ENCODE results near the gene DENND1A. TPM values are rescaled to one million over a fixed set of nuclear protein-coding genes. Genes with fewer than 3 reads are reported as not detected.

DENND1A gene
- total and polyA plus RNA-seq, 2 experiments from 2014 or later: 13.1 to 28.7 TPM

DNA sequence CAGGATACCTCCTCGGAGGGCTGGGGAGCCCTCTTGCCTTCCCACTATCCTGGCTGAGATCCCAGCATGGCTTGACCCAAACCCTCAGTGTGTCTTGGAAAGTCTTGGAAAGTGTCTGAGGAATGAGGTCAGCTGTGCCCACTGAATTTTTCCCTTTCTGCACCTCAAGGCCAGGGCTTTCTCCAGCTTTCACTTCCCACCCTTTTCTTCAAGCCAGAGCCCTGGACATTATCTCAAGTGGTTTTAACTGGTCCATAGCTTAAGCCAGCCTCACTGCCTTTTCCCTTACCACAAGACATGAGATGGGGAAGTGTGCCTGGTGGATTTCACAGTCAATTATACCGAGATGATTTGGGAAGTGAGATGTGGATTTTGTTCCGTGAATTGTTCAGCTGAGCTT is 45.9 kb upstream of the DENND1A start:
- peaks cover 22% of the 10 kb centered on the region for H3F3A ChIP-seq (replicated peaks; ENCODE audit: low read depth)
- TF ChIP-seq STAT1 (IDR thresholded peaks at IDR 0.05; ENCODE audit: unreplicated experiment) (no peak), CREB1 (CRISPR knock-in tag; IDR thresholded peaks at IDR 0.05; ENCODE audit: low read depth) (no peak), ZNF114 (CRISPR knock-in tag; IDR thresholded peaks at IDR 0.05) (no peak), EZH2 (IDR thresholded peaks at IDR 0.05; ENCODE audit: low read depth, unreplicated experiment) (no peak), NANOG (IDR thresholded peaks at IDR 0.05; ENCODE audit: borderline replicate concordance) (no peak), ZNF331 (CRISPR knock-in tag; IDR thresholded peaks at IDR 0.05; ENCODE audit: low read depth) (no peak), EZH2phosphoT487 (IDR thresholded peaks at IDR 0.05; ENCODE audit: unreplicated experiment) (no peak), JUNB (IDR thresholded peaks at IDR 0.05; ENCODE audit: unreplicated experiment) (no peak), POLR2AphosphoS5 (IDR thresholded peaks at IDR 0.05; ENCODE audit: low read depth) (no peak)
- TF ChIP-seq, protein P1, sequence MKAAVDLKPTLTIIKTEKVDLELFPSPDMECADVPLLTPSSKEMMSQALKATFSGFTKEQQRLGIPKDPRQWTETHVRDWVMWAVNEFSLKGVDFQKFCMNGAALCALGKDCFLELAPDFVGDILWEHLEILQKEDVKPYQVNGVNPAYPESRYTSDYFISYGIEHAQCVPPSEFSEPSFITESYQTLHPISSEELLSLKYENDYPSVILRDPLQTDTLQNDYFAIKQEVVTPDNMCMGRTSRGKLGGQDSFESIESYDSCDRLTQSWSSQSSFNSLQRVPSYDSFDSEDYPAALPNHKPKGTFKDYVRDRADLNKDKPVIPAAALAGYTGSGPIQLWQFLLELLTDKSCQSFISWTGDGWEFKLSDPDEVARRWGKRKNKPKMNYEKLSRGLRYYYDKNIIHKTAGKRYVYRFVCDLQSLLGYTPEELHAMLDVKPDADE (IDR thresholded peaks at IDR 0.05): no peak
- TF ChIP-seq, protein P2, sequence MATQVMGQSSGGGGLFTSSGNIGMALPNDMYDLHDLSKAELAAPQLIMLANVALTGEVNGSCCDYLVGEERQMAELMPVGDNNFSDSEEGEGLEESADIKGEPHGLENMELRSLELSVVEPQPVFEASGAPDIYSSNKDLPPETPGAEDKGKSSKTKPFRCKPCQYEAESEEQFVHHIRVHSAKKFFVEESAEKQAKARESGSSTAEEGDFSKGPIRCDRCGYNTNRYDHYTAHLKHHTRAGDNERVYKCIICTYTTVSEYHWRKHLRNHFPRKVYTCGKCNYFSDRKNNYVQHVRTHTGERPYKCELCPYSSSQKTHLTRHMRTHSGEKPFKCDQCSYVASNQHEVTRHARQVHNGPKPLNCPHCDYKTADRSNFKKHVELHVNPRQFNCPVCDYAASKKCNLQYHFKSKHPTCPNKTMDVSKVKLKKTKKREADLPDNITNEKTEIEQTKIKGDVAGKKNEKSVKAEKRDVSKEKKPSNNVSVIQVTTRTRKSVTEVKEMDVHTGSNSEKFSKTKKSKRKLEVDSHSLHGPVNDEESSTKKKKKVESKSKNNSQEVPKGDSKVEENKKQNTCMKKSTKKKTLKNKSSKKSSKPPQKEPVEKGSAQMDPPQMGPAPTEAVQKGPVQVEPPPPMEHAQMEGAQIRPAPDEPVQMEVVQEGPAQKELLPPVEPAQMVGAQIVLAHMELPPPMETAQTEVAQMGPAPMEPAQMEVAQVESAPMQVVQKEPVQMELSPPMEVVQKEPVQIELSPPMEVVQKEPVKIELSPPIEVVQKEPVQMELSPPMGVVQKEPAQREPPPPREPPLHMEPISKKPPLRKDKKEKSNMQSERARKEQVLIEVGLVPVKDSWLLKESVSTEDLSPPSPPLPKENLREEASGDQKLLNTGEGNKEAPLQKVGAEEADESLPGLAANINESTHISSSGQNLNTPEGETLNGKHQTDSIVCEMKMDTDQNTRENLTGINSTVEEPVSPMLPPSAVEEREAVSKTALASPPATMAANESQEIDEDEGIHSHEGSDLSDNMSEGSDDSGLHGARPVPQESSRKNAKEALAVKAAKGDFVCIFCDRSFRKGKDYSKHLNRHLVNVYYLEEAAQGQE (IDR thresholded peaks at IDR 0.05; ENCODE audit: unreplicated experiment): no peak
- TF ChIP-seq, protein P3, sequence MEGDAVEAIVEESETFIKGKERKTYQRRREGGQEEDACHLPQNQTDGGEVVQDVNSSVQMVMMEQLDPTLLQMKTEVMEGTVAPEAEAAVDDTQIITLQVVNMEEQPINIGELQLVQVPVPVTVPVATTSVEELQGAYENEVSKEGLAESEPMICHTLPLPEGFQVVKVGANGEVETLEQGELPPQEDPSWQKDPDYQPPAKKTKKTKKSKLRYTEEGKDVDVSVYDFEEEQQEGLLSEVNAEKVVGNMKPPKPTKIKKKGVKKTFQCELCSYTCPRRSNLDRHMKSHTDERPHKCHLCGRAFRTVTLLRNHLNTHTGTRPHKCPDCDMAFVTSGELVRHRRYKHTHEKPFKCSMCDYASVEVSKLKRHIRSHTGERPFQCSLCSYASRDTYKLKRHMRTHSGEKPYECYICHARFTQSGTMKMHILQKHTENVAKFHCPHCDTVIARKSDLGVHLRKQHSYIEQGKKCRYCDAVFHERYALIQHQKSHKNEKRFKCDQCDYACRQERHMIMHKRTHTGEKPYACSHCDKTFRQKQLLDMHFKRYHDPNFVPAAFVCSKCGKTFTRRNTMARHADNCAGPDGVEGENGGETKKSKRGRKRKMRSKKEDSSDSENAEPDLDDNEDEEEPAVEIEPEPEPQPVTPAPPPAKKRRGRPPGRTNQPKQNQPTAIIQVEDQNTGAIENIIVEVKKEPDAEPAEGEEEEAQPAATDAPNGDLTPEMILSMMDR (conservative IDR thresholded peaks at IDR 0.05; ENCODE audit: low read depth in 2 of 2): no peak
- TF ChIP-seq, protein P4, sequence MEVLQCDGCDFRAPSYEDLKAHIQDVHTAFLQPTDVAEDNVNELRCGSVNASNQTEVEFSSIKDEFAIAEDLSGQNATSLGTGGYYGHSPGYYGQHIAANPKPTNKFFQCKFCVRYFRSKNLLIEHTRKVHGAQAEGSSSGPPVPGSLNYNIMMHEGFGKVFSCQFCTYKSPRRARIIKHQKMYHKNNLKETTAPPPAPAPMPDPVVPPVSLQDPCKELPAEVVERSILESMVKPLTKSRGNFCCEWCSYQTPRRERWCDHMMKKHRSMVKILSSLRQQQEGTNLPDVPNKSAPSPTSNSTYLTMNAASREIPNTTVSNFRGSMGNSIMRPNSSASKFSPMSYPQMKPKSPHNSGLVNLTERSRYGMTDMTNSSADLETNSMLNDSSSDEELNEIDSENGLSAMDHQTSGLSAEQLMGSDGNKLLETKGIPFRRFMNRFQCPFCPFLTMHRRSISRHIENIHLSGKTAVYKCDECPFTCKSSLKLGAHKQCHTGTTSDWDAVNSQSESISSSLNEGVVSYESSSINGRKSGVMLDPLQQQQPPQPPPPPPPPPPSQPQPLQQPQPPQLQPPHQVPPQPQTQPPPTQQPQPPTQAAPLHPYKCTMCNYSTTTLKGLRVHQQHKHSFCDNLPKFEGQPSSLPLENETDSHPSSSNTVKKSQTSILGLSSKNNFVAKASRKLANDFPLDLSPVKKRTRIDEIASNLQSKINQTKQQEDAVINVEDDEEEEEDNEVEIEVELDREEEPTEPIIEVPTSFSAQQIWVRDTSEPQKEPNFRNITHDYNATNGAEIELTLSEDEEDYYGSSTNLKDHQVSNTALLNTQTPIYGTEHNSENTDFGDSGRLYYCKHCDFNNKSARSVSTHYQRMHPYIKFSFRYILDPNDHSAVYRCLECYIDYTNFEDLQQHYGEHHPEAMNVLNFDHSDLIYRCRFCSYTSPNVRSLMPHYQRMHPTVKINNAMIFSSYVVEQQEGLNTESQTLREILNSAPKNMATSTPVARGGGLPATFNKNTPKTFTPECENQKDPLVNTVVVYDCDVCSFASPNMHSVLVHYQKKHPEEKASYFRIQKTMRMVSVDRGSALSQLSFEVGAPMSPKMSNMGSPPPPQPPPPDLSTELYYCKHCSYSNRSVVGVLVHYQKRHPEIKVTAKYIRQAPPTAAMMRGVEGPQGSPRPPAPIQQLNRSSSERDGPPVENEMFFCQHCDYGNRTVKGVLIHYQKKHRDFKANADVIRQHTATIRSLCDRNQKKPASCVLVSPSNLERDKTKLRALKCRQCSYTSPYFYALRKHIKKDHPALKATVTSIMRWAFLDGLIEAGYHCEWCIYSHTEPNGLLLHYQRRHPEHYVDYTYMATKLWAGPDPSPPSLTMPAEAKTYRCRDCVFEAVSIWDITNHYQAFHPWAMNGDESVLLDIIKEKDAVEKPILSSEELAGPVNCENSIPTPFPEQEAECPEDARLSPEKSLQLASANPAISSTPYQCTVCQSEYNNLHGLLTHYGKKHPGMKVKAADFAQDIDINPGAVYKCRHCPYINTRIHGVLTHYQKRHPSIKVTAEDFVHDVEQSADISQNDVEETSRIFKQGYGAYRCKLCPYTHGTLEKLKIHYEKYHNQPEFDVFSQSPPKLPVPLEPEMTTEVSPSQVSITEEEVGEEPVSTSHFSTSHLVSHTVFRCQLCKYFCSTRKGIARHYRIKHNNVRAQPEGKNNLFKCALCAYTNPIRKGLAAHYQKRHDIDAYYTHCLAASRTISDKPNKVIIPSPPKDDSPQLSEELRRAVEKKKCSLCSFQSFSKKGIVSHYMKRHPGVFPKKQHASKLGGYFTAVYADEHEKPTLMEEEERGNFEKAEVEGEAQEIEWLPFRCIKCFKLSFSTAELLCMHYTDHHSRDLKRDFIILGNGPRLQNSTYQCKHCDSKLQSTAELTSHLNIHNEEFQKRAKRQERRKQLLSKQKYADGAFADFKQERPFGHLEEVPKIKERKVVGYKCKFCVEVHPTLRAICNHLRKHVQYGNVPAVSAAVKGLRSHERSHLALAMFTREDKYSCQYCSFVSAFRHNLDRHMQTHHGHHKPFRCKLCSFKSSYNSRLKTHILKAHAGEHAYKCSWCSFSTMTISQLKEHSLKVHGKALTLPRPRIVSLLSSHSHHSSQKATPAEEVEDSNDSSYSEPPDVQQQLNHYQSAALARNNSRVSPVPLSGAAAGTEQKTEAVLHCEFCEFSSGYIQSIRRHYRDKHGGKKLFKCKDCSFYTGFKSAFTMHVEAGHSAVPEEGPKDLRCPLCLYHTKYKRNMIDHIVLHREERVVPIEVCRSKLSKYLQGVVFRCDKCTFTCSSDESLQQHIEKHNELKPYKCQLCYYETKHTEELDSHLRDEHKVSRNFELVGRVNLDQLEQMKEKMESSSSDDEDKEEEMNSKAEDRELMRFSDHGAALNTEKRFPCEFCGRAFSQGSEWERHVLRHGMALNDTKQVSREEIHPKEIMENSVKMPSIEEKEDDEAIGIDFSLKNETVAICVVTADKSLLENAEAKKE (CRISPR knock-in tag; IDR thresholded peaks at IDR 0.05): no peak
- no peaks in the 10 kb centered on the region for H3K9me3 Mint-ChIP-seq
- H3K27ac ChIP-seq (ENCODE audit: low read depth): no peak overlapping the region
- H3K36me3 ChIP-seq (ENCODE audit: insufficient read depth): peaks cover 3% of the 10 kb centered on the region; the same call in 1 of the 2 replicates
- no peak overlapping the region for H3K27ac Mint-ChIP-seq
- no peaks in the 10 kb centered on the region for H3K79me2 ChIP-seq (replicated peaks; ENCODE audit: insufficient read depth)
- H3K4me3 Mint-ChIP-seq: no peak overlapping the region
- H3K4me3 ChIP-seq: no peak overlapping the region
- ATAC-seq (no peak), DNase-seq (ENCODE audit: low spot score) (no peak)
- H3K4me2 ChIP-seq: no peak overlapping the region
- H3K9me2 ChIP-seq (ENCODE audit: insufficient read depth): peaks cover 13% of the 10 kb centered on the region
- peaks cover 15% of the 10 kb centered on the region; the same call in 1 of the 2 replicates for H3K27me3 ChIP-seq (ENCODE audit: insufficient read depth)
- no peaks in the 10 kb centered on the region for H4K20me1 ChIP-seq (replicated peaks; ENCODE audit: insufficient read depth)
- H3K36me3 Mint-ChIP-seq (ENCODE audit: low read depth): no peaks in the 10 kb centered on the region
- H3K4me1 ChIP-seq (ENCODE audit: insufficient read depth): no peaks in the 10 kb centered on the region
- H3K4me1 Mint-ChIP-seq: no peaks in the 10 kb centered on the region
- H2AFZ ChIP-seq: no peak overlapping the region
- H3K27me3 Mint-ChIP-seq (ENCODE audit: insufficient read depth, low read depth, poor library complexity): peaks cover under 1% of the 10 kb centered on the region
